ENCODE results near the gene JADE3.

Gene JADE3

GRCh38 chrX:46912098-46912602, at the start of gene JADE3:
Gene JADE3, plus strand, starts transcription at chrX:46912421. Its CDS starts 72,474 bp downstream, at chrX:46984895.
- DNase-seq (ENCODE audit: low read depth): no peak

GRCh38 chrX:46863072-46863471, 49.1 kb upstream of the JADE3 start:
- DNase-seq (ENCODE audit: low read depth): no peak

- no peak for DNase-seq (ENCODE audit: low read depth)
Observed at GRCh38 chrX:46864606-46865005, 47.6 kb upstream of the JADE3 start.

GRCh38 chrX:46865281-46865680, 46.9 kb upstream of the JADE3 start:
- peak; percentile 15 for DNase-seq (ENCODE audit: low read depth)

GRCh38 chrX:46866726-46867125, 45.5 kb upstream of the JADE3 start:
- DNase-seq (ENCODE audit: low read depth): no peak

- DNase-seq (ENCODE audit: low read depth): no peak
Observed at GRCh38 chrX:46873746-46874145, 38.5 kb upstream of the JADE3 start.

GRCh38 chrX:46876901-46877300, 35.3 kb upstream of the JADE3 start:
- DNase-seq (ENCODE audit: low read depth): peak; percentile 7

GRCh38 chrX:46882266-46882665, 30.0 kb upstream of the JADE3 start:
- DNase-seq (ENCODE audit: low read depth): no peak

GRCh38 chrX:46884799-46885198, 27.4 kb upstream of the JADE3 start:
- no peak for DNase-seq (ENCODE audit: low read depth)

- no peak for DNase-seq (ENCODE audit: low read depth)
Observed at GRCh38 chrX:46898207-46898606, 14.0 kb upstream of the JADE3 start.

- DNase-seq (ENCODE audit: low read depth): no peak
Observed at GRCh38 chrX:46903458-46904242, 8.6 kb upstream of the JADE3 start.

- no peak for DNase-seq (ENCODE audit: low read depth)
Observed at GRCh38 chrX:46904626-46905025, 7.6 kb upstream of the JADE3 start.

GRCh38 chrX:46910415-46910814, 1.8 kb upstream of the JADE3 start:
- DNase-seq (ENCODE audit: low read depth): no peak

- DNase-seq (ENCODE audit: low read depth): no peak
Observed at GRCh38 chrX:46912603-46913491, 626 bp downstream of the JADE3 start.

- no peak for DNase-seq (ENCODE audit: low read depth)
Observed at GRCh38 chrX:46913667-46914066, 1.4 kb downstream of the JADE3 start.

GRCh38 chrX:46916273-46916672, 4.1 kb downstream of the JADE3 start:
- DNase-seq (ENCODE audit: low read depth): no peak

- no peak for DNase-seq (ENCODE audit: low read depth)
Observed at GRCh38 chrX:46917622-46918021, 5.4 kb downstream of the JADE3 start.

GRCh38 chrX:46918434-46918833, 6.2 kb downstream of the JADE3 start:
- no peak for DNase-seq (ENCODE audit: low read depth)

GRCh38 chrX:46920235-46920634, 8.0 kb downstream of the JADE3 start:
- no peak for DNase-seq (ENCODE audit: low read depth)

- no peak for DNase-seq (ENCODE audit: low read depth)
Observed at GRCh38 chrX:46922611-46923010, 10.4 kb downstream of the JADE3 start.

GRCh38 chrX:46927718-46928117, 15.5 kb downstream of the JADE3 start:
- DNase-seq (ENCODE audit: low read depth): no peak

- DNase-seq (ENCODE audit: low read depth): no peak
Observed at GRCh38 chrX:46929439-46930261, 17.4 kb downstream of the JADE3 start.
